ENCODE results near the gene ZCCHC3.

The ZCCHC3 gene

DNA sequence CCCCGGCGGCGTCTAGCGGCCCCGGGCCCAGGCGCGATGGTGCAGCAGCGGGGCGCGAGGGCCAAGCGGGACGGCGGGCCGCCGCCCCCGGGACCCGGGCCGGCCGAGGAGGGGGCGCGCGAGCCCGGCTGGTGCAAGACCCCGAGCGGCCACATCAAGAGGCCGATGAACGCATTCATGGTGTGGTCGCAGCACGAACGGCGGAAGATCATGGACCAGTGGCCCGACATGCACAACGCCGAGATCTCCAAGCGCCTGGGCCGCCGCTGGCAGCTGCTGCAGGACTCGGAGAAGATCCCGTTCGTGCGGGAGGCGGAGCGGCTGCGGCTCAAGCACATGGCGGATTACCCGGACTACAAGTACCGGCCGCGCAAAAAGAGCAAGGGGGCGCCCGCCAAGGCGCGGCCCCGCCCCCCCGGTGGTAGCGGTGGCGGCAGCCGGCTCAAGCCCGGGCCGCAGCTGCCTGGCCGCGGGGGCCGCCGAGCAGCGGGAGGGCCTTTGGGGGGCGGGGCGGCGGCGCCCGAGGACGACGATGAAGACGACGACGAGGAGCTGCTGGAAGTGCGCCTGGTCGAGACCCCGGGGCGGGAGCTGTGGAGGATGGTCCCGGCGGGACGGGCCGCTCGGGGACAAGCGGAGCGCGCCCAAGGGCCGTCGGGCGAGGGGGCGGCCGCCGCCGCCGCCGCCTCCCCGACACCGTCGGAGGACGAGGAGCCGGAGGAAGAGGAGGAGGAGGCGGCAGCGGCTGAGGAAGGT is 28.7 kb downstream of the ZCCHC3 start:
- no peaks in the 10 kb centered on the region for H3K9me3 ChIP-seq (ENCODE audit: insufficient read depth, low read depth, low read length)
- peak overlapping the region; percentile 91 for H3K27ac ChIP-seq (ENCODE audit: low read depth, low read length)
- H4K91ac ChIP-seq (ENCODE audit: low read depth, low read length), result peak overlapping the region; percentile 59
- peak; percentile 31 to 62 for DNase-seq
- peak overlapping the region; percentile 73 for H2AFZ ChIP-seq (ENCODE audit: insufficient read depth, low read length, poor library complexity)
- peak overlapping the region; percentile 79 for H2BK120ac ChIP-seq (ENCODE audit: insufficient read depth, low read length, poor library complexity)
- peak overlapping the region; percentile 73 for H4K12ac ChIP-seq (ENCODE audit: low read depth, low read length)
- H3K79me2 ChIP-seq (ENCODE audit: control insufficient read depth, insufficient read depth, low read length, poor library complexity), result peaks cover 10% of the 10 kb centered on the region
- peaks cover 0 to 2% of the 10 kb centered on the region in 2 experiments for H3K36me3 ChIP-seq (ENCODE audit: control insufficient read depth in 1 of 2, insufficient read depth in 2 of 2, low read length in 2 of 2)
- H3K4ac ChIP-seq (ENCODE audit: low read depth, low read length), result peak overlapping the region; percentile 80
- H3K79me1 ChIP-seq (ENCODE audit: low read length), result peaks cover 19% of the 10 kb centered on the region
- peak overlapping the region; percentile 56 for H3K14ac ChIP-seq (ENCODE audit: low read length)
- H2BK12ac ChIP-seq (ENCODE audit: low read length), result peak overlapping the region; percentile 3
- peak overlapping the region; percentile 18 for H4K8ac ChIP-seq (ENCODE audit: low read depth, low read length)
- peak overlapping the region; percentile 63 for H3K4me2 ChIP-seq (ENCODE audit: low read length)
- H3K23ac ChIP-seq (ENCODE audit: low read length), result no peak overlapping the region
- H3K9ac ChIP-seq (ENCODE audit: low read length), result peak overlapping the region; percentile 42
- H3K18ac ChIP-seq (ENCODE audit: low read length), result peak overlapping the region; percentile 48
- H2BK5ac ChIP-seq (ENCODE audit: low read depth, low read length, poor library complexity), result peak overlapping the region; percentile 82
- H2AK5ac ChIP-seq (ENCODE audit: low read length), result peak overlapping the region; percentile 37
- H3K27me3 ChIP-seq (ENCODE audit: insufficient read depth, low read length), result no peaks in the 10 kb centered on the region
- no CpG with 5 or more reads among the region's 103 CpGs for WGBS (ENCODE audit: extremely low coverage, insufficient coverage, insufficient read length)
- peak overlapping the region; percentile 77 for H3K4me3 ChIP-seq (ENCODE audit: low read depth, low read length)
- peaks cover 0 to 9% of the 10 kb centered on the region in 2 experiments for H3K4me1 ChIP-seq (ENCODE audit: control insufficient read depth in 1 of 2, insufficient read depth in 2 of 2, low read length in 2 of 2)

- H3K23ac ChIP-seq (ENCODE audit: low read length), result no peak overlapping the region
- peak overlapping the region; percentile 73 for H2AFZ ChIP-seq (ENCODE audit: insufficient read depth, low read length, poor library complexity)
- H2AK5ac ChIP-seq (ENCODE audit: low read length), result peak overlapping the region; percentile 37
- peak overlapping the region; percentile 56 for H3K14ac ChIP-seq (ENCODE audit: low read length)
- H4K12ac ChIP-seq (ENCODE audit: low read depth, low read length), result peak overlapping the region; percentile 73
- peaks cover 0 to 2% of the 10 kb centered on the region in 2 experiments for H3K36me3 ChIP-seq (ENCODE audit: control insufficient read depth in 1 of 2, insufficient read depth in 2 of 2, low read length in 2 of 2)
- peak overlapping the region; percentile 42 for H3K9ac ChIP-seq (ENCODE audit: low read length)
- peak overlapping the region; percentile 80 for H3K4ac ChIP-seq (ENCODE audit: low read depth, low read length)
- H2BK12ac ChIP-seq (ENCODE audit: low read length), result peak overlapping the region; percentile 3
- peak overlapping the region; percentile 48 for H3K18ac ChIP-seq (ENCODE audit: low read length)
- H3K4me3 ChIP-seq (ENCODE audit: low read depth, low read length), result peak overlapping the region; percentile 77
- H2BK120ac ChIP-seq (ENCODE audit: insufficient read depth, low read length, poor library complexity), result peak overlapping the region; percentile 65
- peak overlapping the region; percentile 82 for H3K4me2 ChIP-seq (ENCODE audit: low read length)
- H3K9me3 ChIP-seq (ENCODE audit: insufficient read depth, low read depth, low read length), result no peaks in the 10 kb centered on the region
- H3K79me1 ChIP-seq (ENCODE audit: low read length), result peaks cover 19% of the 10 kb centered on the region
- peak overlapping the region; percentile 10 for H4K8ac ChIP-seq (ENCODE audit: low read depth, low read length)
- H4K91ac ChIP-seq (ENCODE audit: low read depth, low read length), result peak overlapping the region; percentile 59
- DNase-seq, result no peak
- H3K4me1 ChIP-seq (ENCODE audit: control insufficient read depth in 1 of 2, insufficient read depth in 2 of 2, low read length in 2 of 2), result peaks cover 0 to 9% of the 10 kb centered on the region in 2 experiments
- H3K27me3 ChIP-seq (ENCODE audit: insufficient read depth, low read length), result no peaks in the 10 kb centered on the region
- peak overlapping the region; percentile 91 for H3K27ac ChIP-seq (ENCODE audit: low read depth, low read length)
- H3K79me2 ChIP-seq (ENCODE audit: control insufficient read depth, insufficient read depth, low read length, poor library complexity), result peaks cover 10% of the 10 kb centered on the region
- H2BK5ac ChIP-seq (ENCODE audit: low read depth, low read length, poor library complexity), result peak overlapping the region; percentile 7
- WGBS (ENCODE audit: extremely low coverage, insufficient coverage, insufficient read length), result no CpG with 5 or more reads among the region's 38 CpGs
Observed at GRCh38 chr20:326645-327185, 29.3 kb downstream of the ZCCHC3 start.

DNA sequence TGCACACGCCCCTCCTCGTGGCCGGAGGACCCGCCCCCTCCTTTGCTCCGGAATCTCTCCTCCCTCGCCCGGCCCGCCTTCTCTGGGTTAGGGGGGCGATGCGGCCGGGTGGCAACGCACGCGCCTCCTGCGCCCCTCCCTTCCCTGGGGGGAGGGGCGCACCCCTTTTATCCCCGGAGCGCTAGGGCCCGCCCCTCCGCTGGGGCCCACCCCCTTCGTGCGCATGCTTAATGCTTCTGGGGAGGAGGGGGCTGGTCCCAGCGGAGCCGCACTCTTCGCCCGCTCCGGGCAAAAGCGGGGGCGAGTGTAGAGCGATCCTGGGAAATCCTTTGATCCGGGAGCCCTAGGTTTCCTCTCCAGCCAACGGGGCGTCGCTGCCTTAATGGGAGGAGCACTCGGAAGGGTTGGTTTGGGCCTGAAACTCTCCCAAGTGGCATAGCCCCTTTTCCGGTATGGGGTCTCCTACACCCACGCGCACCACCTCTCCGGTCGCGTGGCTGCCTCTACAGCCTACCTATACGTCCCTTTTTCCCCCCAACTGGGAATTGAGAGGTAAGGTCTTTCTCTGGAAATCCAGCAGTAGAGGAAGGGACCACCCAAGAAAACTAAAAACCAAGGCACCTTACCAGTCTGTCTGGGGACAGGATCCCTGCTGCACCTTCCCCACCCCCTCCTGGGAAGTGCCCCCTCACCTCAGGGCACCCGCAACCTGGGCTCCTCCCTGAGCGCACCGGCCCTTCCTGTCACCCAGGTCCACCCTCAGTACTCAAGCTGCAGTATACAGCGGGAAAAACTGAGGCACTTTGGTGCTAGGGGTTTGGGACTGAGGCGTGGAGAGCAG is 30.0 kb downstream of the ZCCHC3 start:
- peak overlapping the region; percentile 35 for H2BK120ac ChIP-seq (ENCODE audit: insufficient read depth, low read length, poor library complexity)
- WGBS (ENCODE audit: extremely low coverage, insufficient coverage, insufficient read length), result no CpG with 5 or more reads among the region's 47 CpGs
- no peaks in the 10 kb centered on the region for H3K27me3 ChIP-seq (ENCODE audit: insufficient read depth, low read length)
- H3K4me1 ChIP-seq (ENCODE audit: control insufficient read depth in 1 of 2, insufficient read depth in 2 of 2, low read length in 2 of 2), result peaks cover 0 to 9% of the 10 kb centered on the region in 2 experiments
- peaks cover 19% of the 10 kb centered on the region for H3K79me1 ChIP-seq (ENCODE audit: low read length)
- peak overlapping the region; percentile 23 for H3K18ac ChIP-seq (ENCODE audit: low read length)
- peak overlapping the region; percentile 9 for H3K4ac ChIP-seq (ENCODE audit: low read depth, low read length)
- peak overlapping the region; percentile 82 for H3K4me2 ChIP-seq (ENCODE audit: low read length)
- no peak overlapping the region for H3K23ac ChIP-seq (ENCODE audit: low read length)
- peak; percentile 48 to 65 for DNase-seq
- peak overlapping the region; percentile 57 for H3K9ac ChIP-seq (ENCODE audit: low read length)
- peaks cover 0 to 2% of the 10 kb centered on the region in 2 experiments for H3K36me3 ChIP-seq (ENCODE audit: control insufficient read depth in 1 of 2, insufficient read depth in 2 of 2, low read length in 2 of 2)
- peak overlapping the region; percentile 77 for H3K4me3 ChIP-seq (ENCODE audit: low read depth, low read length)
- peak overlapping the region; percentile 52 for H4K8ac ChIP-seq (ENCODE audit: low read depth, low read length)
- H3K9me3 ChIP-seq (ENCODE audit: insufficient read depth, low read depth, low read length), result no peaks in the 10 kb centered on the region
- no peak overlapping the region for H4K91ac ChIP-seq (ENCODE audit: low read depth, low read length)
- no peak overlapping the region for H2AK5ac ChIP-seq (ENCODE audit: low read length)
- H4K12ac ChIP-seq (ENCODE audit: low read depth, low read length), result no peak overlapping the region
- no peak overlapping the region for H2BK5ac ChIP-seq (ENCODE audit: low read depth, low read length, poor library complexity)
- peaks cover 10% of the 10 kb centered on the region for H3K79me2 ChIP-seq (ENCODE audit: control insufficient read depth, insufficient read depth, low read length, poor library complexity)
- no peak overlapping the region for H3K27ac ChIP-seq (ENCODE audit: low read depth, low read length)
- no peak overlapping the region for H2AFZ ChIP-seq (ENCODE audit: insufficient read depth, low read length, poor library complexity)
- H2BK12ac ChIP-seq (ENCODE audit: low read length), result peak overlapping the region; percentile 28
- peak overlapping the region; percentile 54 for H3K14ac ChIP-seq (ENCODE audit: low read length)

Measured in trophoblast cell (in vitro differentiated cells and primary cell).